PC-9 (cell line): ENCODE data around the gene KRT32.

Source experiments
- CTCF ChIP-seq: fragments of 200-600 bp; sonication (generic); conservative IDR thresholded peaks from 2 replicates; pipeline ENCODE4 v1.6.1; 2017; ENCODE audit warnings: mixed run types, antibody characterized with exemption, mild to moderate bottlenecking, moderate library complexity
- EZH2 ChIP-seq: fragments of 200-600 bp; sonication (generic); IDR thresholded peaks from 2 replicates; pipeline ENCODE4 v1.8.0; 2017; ENCODE audit warnings: antibody characterized with exemption, low read depth

GRCh38 chr17:41424111-41424635 is 43.0 kb downstream of the KRT32 start, which contains the start of gene KRT37:
- TF ChIP-seq CTCF: no peak
- TF ChIP-seq EZH2: no peak
